Measurements from ENCODE around the gene GTF2F1. TPM values are rescaled to one million over a fixed set of nuclear protein-coding genes. Genes with fewer than 3 reads are reported as not detected.

GTF2F1 gene
- total RNA-seq, 2 donors from 2014 or later: 58.2 to 73.6 TPM

GRCh38 chr19:6340493-6341201, 52.3 kb downstream of the GTF2F1 start:
- Histone ChIP-seq H3K9me3 (no peaks in the 10 kb centered on the region), H3K27ac (no peak overlapping the region), H3K4me3 (no peak overlapping the region), H3K27me3 (no peaks in the 10 kb centered on the region), H3K36me3 (no peaks in the 10 kb centered on the region), H3K9ac (ENCODE audit: low read depth in 2 of 2, low read length in 2 of 2) (no peak overlapping the region), H3K4me1 (no peaks in the 10 kb centered on the region)
- DNase-seq: no peak
- intact Hi-C loops (cut with DNase I): no loop called here
- no peak for TF ChIP-seq CTCF (IDR thresholded peaks at IDR 0.05)

- no peak for TF ChIP-seq CTCF (IDR thresholded peaks at IDR 0.05)
- no peaks in the 10 kb centered on the region for H3K36me3 ChIP-seq
- no peak overlapping the region for H3K27ac ChIP-seq
- no peak for DNase-seq
- no peaks in the 10 kb centered on the region for H3K27me3 ChIP-seq
- no peaks in the 10 kb centered on the region for H3K9me3 ChIP-seq
- H3K4me1 ChIP-seq: no peaks in the 10 kb centered on the region
- intact Hi-C loops (cut with DNase I): no loop called here
- H3K9ac ChIP-seq (ENCODE audit: low read depth in 2 of 2, low read length in 2 of 2): no peak overlapping the region
- H3K4me3 ChIP-seq: no peak overlapping the region
Observed at GRCh38 chr19:6334490-6335285, 58.3 kb downstream of the GTF2F1 start.

- DNase-seq: no peak
- no peak within 1 kb of the TSS for H3K4me3 ChIP-seq
- intact Hi-C loops (cut with DNase I): no loop called here
- no peak for TF ChIP-seq CTCF (IDR thresholded peaks at IDR 0.05)
- no peaks in the 10 kb centered on the region for H3K36me3 ChIP-seq
- no peaks in the 10 kb centered on the region for H3K4me1 ChIP-seq
- H3K27me3 ChIP-seq: no peaks in the 10 kb centered on the region
- H3K9ac ChIP-seq (ENCODE audit: low read depth in 2 of 2, low read length in 2 of 2): no peak within 1 kb of the TSS
- H3K9me3 ChIP-seq: no peaks in the 10 kb centered on the region
- H3K27ac ChIP-seq: no peak within 1 kb of the TSS
Observed at GRCh38 chr19:6333439-6333838, 59.5 kb downstream of the GTF2F1 start, which contains the start of gene ACER1. Gene ACER1, minus strand, starts transcription at chr19:6333612. Its CDS starts 61 bp downstream, at chr19:6333551.

Small RNA genes lying within 50 kb of the gene (microRNA-seq; reads per million reads assigned to microRNA genes)
- 64.5 reads per million, percentile 48 among the genes with 10 or more reads in this experiment for gene MIR3940
- not detected for gene MIR6790
- gene MIR6885: 3.3 reads per million

Other genes starting within 250 kb of the GTF2F1 start
- gene MLLT1, start 113.2 kb downstream of the GTF2F1 start, total RNA-seq: 10 to 100 TPM; 26.4 to 59.2 TPM
- gene ACER1, start 59.6 kb downstream of the GTF2F1 start, total RNA-seq: not detected
- gene CLPP, start 31.6 kb downstream of the GTF2F1 start, total RNA-seq: 100 to 1,000 TPM in 1 of 2 donors, 10 to 100 TPM in 1; 70.0 to 122 TPM
- 100 to 1,000 TPM; 135 to 150 TPM for gene ALKBH7, start 20.4 kb downstream of the GTF2F1 start, total RNA-seq
- 1 to 10 TPM; 1.7 to 6.0 TPM for gene PSPN, start 17.2 kb downstream of the GTF2F1 start, total RNA-seq
- 100 to 1,000 TPM; 210 to 433 TPM for gene KHSRP, start 31.6 kb upstream of the GTF2F1 start, total RNA-seq
- gene SLC25A41, start 40.6 kb upstream of the GTF2F1 start, total RNA-seq: 1 to 10 TPM in 1 of 2 donors, not detected in 1; 1.8 TPM
- 100 to 1,000 TPM; 124 to 151 TPM for gene SLC25A23, start 66.6 kb upstream of the GTF2F1 start, total RNA-seq
- gene CRB3, start 71.1 kb upstream of the GTF2F1 start, total RNA-seq: 100 to 1,000 TPM; 115 to 118 TPM
- gene DENND1C, start 88.6 kb upstream of the GTF2F1 start, total RNA-seq: 1 to 10 TPM; 2.5 to 2.9 TPM
- gene TUBB4A, start 109.1 kb upstream of the GTF2F1 start, total RNA-seq: 1 to 10 TPM in 1 of 2 donors, under 1 TPM in 1; 0.44 to 1.4 TPM
- 1 to 10 TPM in 1 of 2 donors, under 1 TPM in 1; 0.79 to 4.0 TPM for gene TNFSF9, start 137.9 kb upstream of the GTF2F1 start, total RNA-seq
- under 1 TPM; 0.27 to 0.57 TPM for gene CD70, start 198.0 kb upstream of the GTF2F1 start, total RNA-seq

All from colonic mucosa (tissue), 4 donors.